ENCODE results near the gene PELI2.

PELI2 gene

DNA sequence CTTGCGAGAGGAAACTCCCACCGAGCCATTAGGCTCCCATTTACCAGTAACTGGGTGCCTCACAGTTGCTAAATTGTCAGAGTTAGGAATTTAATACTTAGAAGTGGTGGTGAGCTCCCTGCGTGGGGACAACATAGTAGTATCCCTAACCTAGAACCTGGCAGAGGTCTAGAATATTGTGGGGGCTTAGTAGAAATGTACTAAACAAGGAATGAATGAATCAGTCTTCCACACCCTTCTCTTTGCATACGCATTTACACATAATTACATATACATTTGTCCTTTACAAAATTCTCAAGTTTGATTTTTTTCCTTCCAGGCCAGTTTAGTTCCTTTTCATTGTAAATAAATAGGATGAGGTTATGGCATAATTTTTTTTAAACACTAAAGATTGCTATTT is 24.1 kb downstream of the PELI2 start:
- no peak overlapping the region for H4K8ac ChIP-seq (ENCODE audit: low read depth, low read length)
- no peak overlapping the region for H4K91ac ChIP-seq (ENCODE audit: low read depth, low read length, poor library complexity)
- peaks cover 7 to 10% of the 10 kb centered on the region in 2 donors for H3K4me1 ChIP-seq (ENCODE audit: control insufficient read depth in 2 of 2, insufficient read depth in 1 of 2, low read depth in 1 of 2, low read length in 2 of 2)
- H2BK15ac ChIP-seq (ENCODE audit: low read length), result no peak overlapping the region
- no peak overlapping the region for H2AFZ ChIP-seq (ENCODE audit: low read length)
- H3K9me3 ChIP-seq (replicated peaks in 1 of 2; ENCODE audit: control insufficient read depth in 2 of 2, insufficient read depth in 1 of 2, low read depth in 1 of 2, low read length in 2 of 2), result peaks cover 0 to 1% of the 10 kb centered on the region in 2 donors
- peaks cover 6% of the 10 kb centered on the region for H3K79me1 ChIP-seq (ENCODE audit: low read depth, low read length)
- H3K18ac ChIP-seq (ENCODE audit: low read length), result no peak overlapping the region
- WGBS, 2 donors (ENCODE audit: extremely low coverage in 2 of 2, insufficient read length in 2 of 2, insufficient replicate concordance in 1 of 2), result no CpG with 5 or more reads among the region's 4 CpGs
- H2AK5ac ChIP-seq (ENCODE audit: low read depth, low read length), result no peak overlapping the region
- no peak overlapping the region for H3K9ac ChIP-seq (ENCODE audit: low read depth, low read length, poor library complexity)
- no peak overlapping the region for H2BK5ac ChIP-seq (ENCODE audit: low read length)
- no peak overlapping the region for H2BK120ac ChIP-seq (ENCODE audit: low read depth, low read length)
- no peak overlapping the region for H3K14ac ChIP-seq (ENCODE audit: low read length)
- no peak overlapping the region for H3K23ac ChIP-seq (ENCODE audit: low read depth, low read length, poor library complexity)
- no peak overlapping the region for H2BK12ac ChIP-seq (ENCODE audit: low read length)
- no peaks in the 10 kb centered on the region for H3K36me3 ChIP-seq (replicated peaks in 1 of 2; ENCODE audit: control insufficient read depth in 2 of 2, insufficient read depth in 2 of 2, low read length in 2 of 2)
- no peak overlapping the region for H3K4ac ChIP-seq (ENCODE audit: low read length)
- no peak overlapping the region for H3K4me3 ChIP-seq (ENCODE audit: low read length in 2 of 2)
- H3K4me2 ChIP-seq (ENCODE audit: insufficient read depth, low read length, poor library complexity, severe bottlenecking), result no peak overlapping the region
- no peak for DNase-seq (ENCODE audit: low spot score)
- H3K27ac ChIP-seq (replicated peaks; ENCODE audit: low read length), result no peak overlapping the region
- no peaks in the 10 kb centered on the region for H3K27me3 ChIP-seq (ENCODE audit: control insufficient read depth in 3 of 3, insufficient read depth in 3 of 3, low read depth in 1 of 3, low read length in 3 of 3)

DNA sequence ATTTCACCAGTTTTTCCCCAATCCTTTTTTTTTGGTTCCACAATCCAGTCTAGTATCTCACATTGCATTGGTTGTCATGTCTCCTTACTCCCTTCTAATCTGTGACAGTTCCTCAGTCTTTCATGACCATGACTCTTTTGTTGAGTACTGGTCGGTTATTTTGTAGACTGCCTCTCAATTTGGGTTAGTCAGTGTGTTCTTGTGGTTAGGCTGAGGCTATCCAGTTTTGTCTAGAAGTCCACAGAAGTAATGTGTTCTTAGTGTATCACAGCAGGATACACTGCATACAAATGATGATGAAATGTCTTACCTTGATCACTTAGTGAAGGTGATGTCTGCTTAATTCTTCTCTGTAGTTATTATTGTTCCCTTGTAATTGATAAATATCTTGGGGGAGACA is 24.8 kb downstream of the PELI2 start:
- Histone ChIP-seq H3K18ac (ENCODE audit: low read length) (no peak overlapping the region), H3K27me3 (ENCODE audit: control insufficient read depth in 3 of 3, insufficient read depth in 3 of 3, low read depth in 1 of 3, low read length in 3 of 3) (no peaks in the 10 kb centered on the region), H3K9me3 (replicated peaks in 1 of 2; ENCODE audit: control insufficient read depth in 2 of 2, insufficient read depth in 1 of 2, low read depth in 1 of 2, low read length in 2 of 2) (peaks cover 0 to 1% of the 10 kb centered on the region in 2 donors), H3K4me2 (ENCODE audit: insufficient read depth, low read length, poor library complexity, severe bottlenecking) (no peak overlapping the region), H3K79me1 (ENCODE audit: low read depth, low read length) (peaks cover 6% of the 10 kb centered on the region), H2BK12ac (ENCODE audit: low read length) (no peak overlapping the region), H4K8ac (ENCODE audit: low read depth, low read length) (no peak overlapping the region), H3K4me3 (ENCODE audit: low read length in 2 of 2) (no peak overlapping the region), H2BK120ac (ENCODE audit: low read depth, low read length) (no peak overlapping the region), H2AK5ac (ENCODE audit: low read depth, low read length) (no peak overlapping the region), H3K14ac (ENCODE audit: low read length) (no peak overlapping the region), H3K4ac (ENCODE audit: low read length) (no peak overlapping the region), H3K36me3 (replicated peaks in 1 of 2; ENCODE audit: control insufficient read depth in 2 of 2, insufficient read depth in 2 of 2, low read length in 2 of 2) (no peaks in the 10 kb centered on the region), H3K23ac (ENCODE audit: low read depth, low read length, poor library complexity) (no peak overlapping the region), H2BK15ac (ENCODE audit: low read length) (no peak overlapping the region), H3K27ac (replicated peaks; ENCODE audit: low read length) (no peak overlapping the region), H3K4me1 (ENCODE audit: control insufficient read depth in 2 of 2, insufficient read depth in 1 of 2, low read depth in 1 of 2, low read length in 2 of 2) (peaks cover 3 to 8% of the 10 kb centered on the region in 2 donors), H4K91ac (ENCODE audit: low read depth, low read length, poor library complexity) (no peak overlapping the region), H3K9ac (ENCODE audit: low read depth, low read length, poor library complexity) (no peak overlapping the region), H2BK5ac (ENCODE audit: low read length) (no peak overlapping the region), H2AFZ (ENCODE audit: low read length) (no peak overlapping the region)
- WGBS, 2 donors (ENCODE audit: extremely low coverage in 2 of 2, insufficient read length in 2 of 2, insufficient replicate concordance in 1 of 2), result no CpG with 5 or more reads among the region's 1 CpG
- no peak for DNase-seq (ENCODE audit: low spot score)

- Histone ChIP-seq H3K23ac (ENCODE audit: low read depth, low read length, poor library complexity) (no peak overlapping the region), H3K4me2 (ENCODE audit: insufficient read depth, low read length, poor library complexity, severe bottlenecking) (no peak overlapping the region), H4K91ac (ENCODE audit: low read depth, low read length, poor library complexity) (no peak overlapping the region), H3K79me1 (ENCODE audit: low read depth, low read length) (peaks cover 6% of the 10 kb centered on the region), H3K14ac (ENCODE audit: low read length) (no peak overlapping the region), H3K4ac (ENCODE audit: low read length) (no peak overlapping the region), H2BK120ac (ENCODE audit: low read depth, low read length) (no peak overlapping the region), H3K27me3 (ENCODE audit: control insufficient read depth in 3 of 3, insufficient read depth in 3 of 3, low read depth in 1 of 3, low read length in 3 of 3) (no peaks in the 10 kb centered on the region), H3K27ac (replicated peaks; ENCODE audit: low read length) (no peak overlapping the region), H2BK5ac (ENCODE audit: low read length) (no peak overlapping the region), H2BK15ac (ENCODE audit: low read length) (no peak overlapping the region), H2AK5ac (ENCODE audit: low read depth, low read length) (no peak overlapping the region), H3K36me3 (replicated peaks in 1 of 2; ENCODE audit: control insufficient read depth in 2 of 2, insufficient read depth in 2 of 2, low read length in 2 of 2) (no peaks in the 10 kb centered on the region), H4K8ac (ENCODE audit: low read depth, low read length) (no peak overlapping the region), H2BK12ac (ENCODE audit: low read length) (no peak overlapping the region), H3K4me3 (ENCODE audit: low read length in 2 of 2) (no peak overlapping the region), H3K9me3 (replicated peaks in 1 of 2; ENCODE audit: control insufficient read depth in 2 of 2, insufficient read depth in 1 of 2, low read depth in 1 of 2, low read length in 2 of 2) (peaks cover 0 to 1% of the 10 kb centered on the region in 2 donors), H3K18ac (ENCODE audit: low read length) (no peak overlapping the region), H2AFZ (ENCODE audit: low read length) (no peak overlapping the region), H3K4me1 (ENCODE audit: control insufficient read depth in 2 of 2, insufficient read depth in 1 of 2, low read depth in 1 of 2, low read length in 2 of 2) (peaks cover 11% of the 10 kb centered on the region in 2 donors), H3K9ac (ENCODE audit: low read depth, low read length, poor library complexity) (no peak overlapping the region)
- WGBS, 2 donors (ENCODE audit: extremely low coverage in 2 of 2, insufficient read length in 2 of 2, insufficient replicate concordance in 1 of 2), result no CpG with 5 or more reads among the region's 1 CpG
- DNase-seq (ENCODE audit: low spot score), result no peak
Measured at GRCh38 chr14:56144176-56144575, 26.0 kb downstream of the PELI2 start.

GRCh38 chr14:56145181-56145769 is 27.1 kb downstream of the PELI2 start:
- H3K23ac ChIP-seq (ENCODE audit: low read depth, low read length, poor library complexity), result no peak overlapping the region
- H2AFZ ChIP-seq (ENCODE audit: low read length), result no peak overlapping the region
- no peak overlapping the region for H4K8ac ChIP-seq (ENCODE audit: low read depth, low read length)
- no peak overlapping the region for H3K4me3 ChIP-seq (ENCODE audit: low read length in 2 of 2)
- peaks cover 0 to 1% of the 10 kb centered on the region in 2 donors for H3K9me3 ChIP-seq (replicated peaks in 1 of 2; ENCODE audit: control insufficient read depth in 2 of 2, insufficient read depth in 1 of 2, low read depth in 1 of 2, low read length in 2 of 2)
- no peak overlapping the region for H2BK120ac ChIP-seq (ENCODE audit: low read depth, low read length)
- H4K91ac ChIP-seq (ENCODE audit: low read depth, low read length, poor library complexity), result no peak overlapping the region
- H2BK5ac ChIP-seq (ENCODE audit: low read length), result no peak overlapping the region
- no peak overlapping the region for H3K9ac ChIP-seq (ENCODE audit: low read depth, low read length, poor library complexity)
- H3K27me3 ChIP-seq (ENCODE audit: control insufficient read depth in 3 of 3, insufficient read depth in 3 of 3, low read depth in 1 of 3, low read length in 3 of 3), result no peaks in the 10 kb centered on the region
- no peak overlapping the region for H3K27ac ChIP-seq (replicated peaks; ENCODE audit: low read length)
- WGBS, 2 donors (ENCODE audit: extremely low coverage in 2 of 2, insufficient read length in 2 of 2, insufficient replicate concordance in 1 of 2), result no CpG with 5 or more reads among the region's 5 CpGs
- H3K4ac ChIP-seq (ENCODE audit: low read length), result no peak overlapping the region
- H3K4me2 ChIP-seq (ENCODE audit: insufficient read depth, low read length, poor library complexity, severe bottlenecking), result no peak overlapping the region
- H2BK15ac ChIP-seq (ENCODE audit: low read length), result no peak overlapping the region
- H3K36me3 ChIP-seq (replicated peaks in 1 of 2; ENCODE audit: control insufficient read depth in 2 of 2, insufficient read depth in 2 of 2, low read length in 2 of 2), result no peaks in the 10 kb centered on the region
- no peak for DNase-seq (ENCODE audit: low spot score)
- H3K14ac ChIP-seq (ENCODE audit: low read length), result no peak overlapping the region
- H2BK12ac ChIP-seq (ENCODE audit: low read length), result no peak overlapping the region
- no peak overlapping the region for H2AK5ac ChIP-seq (ENCODE audit: low read depth, low read length)
- H3K79me1 ChIP-seq (ENCODE audit: low read depth, low read length), result peaks cover 6% of the 10 kb centered on the region
- H3K18ac ChIP-seq (ENCODE audit: low read length), result no peak overlapping the region
- H3K4me1 ChIP-seq (ENCODE audit: control insufficient read depth in 2 of 2, insufficient read depth in 1 of 2, low read depth in 1 of 2, low read length in 2 of 2), result peaks cover 11 to 12% of the 10 kb centered on the region in 2 donors
